Ramos (cell line): Measurements from ENCODE around the gene RELN.
"Not testable (repeated sequence)": the region's sequence is repeated elsewhere in the genome, so short reads cannot be mapped to it uniquely, and the experiment has no call there.

ENCODE experiments used
- in situ Hi-C: fragments of 300-500 bp; cut with MboI; formaldehyde crosslinking; loops from one replicate; pipeline ENCODE4 v1.14.3; 2022; ENCODE audit warnings: low sequenced_read_pairs; ENCODE audit not compliant: unreplicated experiment

RELN gene

DNA sequence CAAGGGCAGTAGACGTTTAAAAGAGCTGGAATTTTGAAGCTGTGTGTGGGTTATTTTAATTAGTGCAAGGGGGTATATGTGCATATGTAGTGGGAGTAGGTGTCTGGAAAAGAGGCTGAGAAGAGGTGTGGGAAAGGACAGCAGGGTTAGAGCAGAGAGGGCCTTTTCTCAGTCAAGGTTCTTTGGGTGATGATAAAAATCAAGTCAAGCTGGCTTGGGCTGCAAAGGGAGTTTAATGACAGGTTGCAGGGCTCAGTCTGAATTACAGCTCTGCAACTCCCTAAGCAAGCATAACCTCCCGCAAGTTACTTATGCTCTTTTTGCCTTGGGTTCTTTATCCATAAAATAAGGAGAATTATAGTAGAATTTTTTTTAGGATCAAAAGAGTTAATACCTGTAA, 83.5 kb downstream of the RELN start:
- in situ Hi-C loops, result no loop called here

DNA sequence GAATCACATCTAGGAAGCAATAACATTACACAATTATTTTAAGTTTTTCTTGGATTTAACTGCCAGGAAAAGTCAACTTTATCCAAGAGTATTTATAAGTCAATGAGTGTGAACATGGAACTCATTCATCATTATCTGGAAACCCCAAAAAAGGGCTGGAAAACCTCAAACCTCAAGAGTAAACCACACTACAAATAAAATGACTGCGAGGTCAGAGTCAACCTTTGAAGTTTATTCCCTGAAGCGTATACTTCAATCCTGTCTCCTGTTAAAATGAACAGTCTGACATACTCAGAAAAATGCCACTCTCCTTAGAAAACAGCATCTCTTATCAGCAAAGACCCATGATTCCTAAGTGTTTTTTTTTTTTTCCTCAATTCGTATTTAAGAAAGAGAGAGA, 86.5 kb downstream of the RELN start:
- in situ Hi-C loops, result no loop called here

DNA sequence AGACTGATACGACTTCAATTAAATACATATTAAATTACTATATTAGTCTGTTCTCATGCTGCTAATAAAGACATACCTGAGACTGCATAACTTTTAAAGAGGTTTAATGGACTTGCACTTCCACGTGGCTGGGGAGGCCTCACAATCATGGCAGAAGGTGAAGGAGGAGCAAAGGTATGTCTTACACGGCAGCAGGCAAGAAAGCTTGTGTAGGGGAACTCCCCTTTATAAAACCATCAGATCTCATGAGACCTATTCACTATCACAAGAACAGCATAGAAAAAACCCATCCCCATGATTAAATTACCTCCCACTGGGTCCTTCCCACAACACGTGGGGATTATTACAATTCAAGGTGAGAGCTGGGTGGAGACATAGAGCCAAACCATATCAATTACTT, 92.6 kb downstream of the RELN start:
- in situ Hi-C loops, result not testable (repeated sequence)

DNA sequence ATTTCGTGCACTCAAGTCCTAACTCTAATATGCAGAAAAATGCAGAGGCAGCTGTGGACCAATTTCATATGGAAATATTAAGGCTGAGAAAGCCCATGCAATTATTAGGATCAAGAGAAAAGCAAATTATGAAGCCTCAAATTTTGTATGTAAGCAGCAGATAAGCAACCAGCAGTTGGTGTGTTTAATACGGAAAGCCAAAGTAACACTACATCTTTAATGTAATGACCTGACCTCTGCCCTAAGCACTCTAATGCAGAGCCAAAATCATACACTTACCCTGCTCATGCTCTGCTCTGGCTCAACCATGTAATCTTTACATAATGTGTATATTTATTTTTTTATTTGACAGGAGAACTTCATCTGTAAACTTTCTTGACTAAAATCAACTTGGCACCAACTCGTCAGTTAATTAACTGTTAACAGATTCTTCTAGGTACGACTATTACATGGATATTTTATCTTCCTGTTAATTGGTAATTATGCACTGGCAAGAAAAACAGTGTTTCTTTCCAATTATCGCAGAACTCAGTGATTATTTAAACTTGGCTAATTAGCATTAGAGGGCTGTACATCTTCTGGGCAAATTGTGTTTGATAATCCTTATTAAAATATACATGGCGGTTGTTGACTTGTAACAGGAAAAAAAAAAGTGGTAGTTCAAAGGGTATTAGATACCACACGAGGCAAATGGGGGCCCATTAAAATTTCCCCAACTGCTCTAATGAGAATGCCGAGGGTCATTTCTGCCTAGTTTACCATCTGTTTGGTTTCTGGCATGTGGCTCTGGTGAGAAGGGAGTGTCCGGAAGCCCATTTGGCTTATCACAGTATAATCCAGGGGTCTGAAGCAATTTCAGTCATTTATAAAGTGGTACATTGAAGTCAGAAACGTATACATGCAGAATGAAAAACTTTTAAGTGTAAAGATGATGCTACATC, 94.5 kb downstream of the RELN start:
- in situ Hi-C loops, result no loop called here

DNA sequence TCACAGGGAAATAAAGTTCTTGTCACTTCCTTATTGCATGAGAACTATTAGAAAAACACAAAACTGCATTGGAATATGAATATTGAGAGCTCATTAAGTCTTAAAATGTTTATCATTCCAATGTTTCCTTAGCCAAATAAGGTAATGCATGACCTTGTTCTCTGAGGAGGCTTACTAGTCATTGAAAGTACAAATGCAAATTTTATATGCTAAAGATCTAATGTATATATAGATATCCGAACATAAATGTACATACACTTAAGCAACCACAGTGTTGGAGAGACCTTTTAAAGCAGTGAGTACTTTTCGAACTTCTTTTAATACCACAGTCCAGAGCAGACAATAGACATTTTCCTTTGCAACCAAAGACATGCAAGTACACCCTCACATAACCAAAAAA, 96.1 kb downstream of the RELN start:
- in situ Hi-C loops, result no loop called here

DNA sequence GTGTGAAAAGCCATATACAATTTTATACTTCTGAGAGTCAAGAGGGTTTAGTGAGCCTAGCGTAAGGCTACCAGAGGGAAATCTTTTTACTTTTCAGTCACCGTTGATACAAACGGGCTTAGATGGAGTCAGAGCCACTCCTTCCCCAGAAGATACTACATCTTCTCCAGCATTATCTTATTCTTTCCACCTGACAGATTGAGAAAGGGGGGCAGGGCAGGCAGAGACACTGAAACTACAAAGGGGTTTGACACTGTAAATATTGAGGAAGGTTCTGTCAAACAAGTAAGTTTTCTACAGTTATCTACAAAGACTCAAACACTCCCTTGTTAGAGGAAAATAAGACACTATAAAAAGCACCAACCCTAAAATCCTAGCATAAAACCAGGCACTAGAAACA, 100.0 kb downstream of the RELN start:
- in situ Hi-C loops, result no loop called here

DNA sequence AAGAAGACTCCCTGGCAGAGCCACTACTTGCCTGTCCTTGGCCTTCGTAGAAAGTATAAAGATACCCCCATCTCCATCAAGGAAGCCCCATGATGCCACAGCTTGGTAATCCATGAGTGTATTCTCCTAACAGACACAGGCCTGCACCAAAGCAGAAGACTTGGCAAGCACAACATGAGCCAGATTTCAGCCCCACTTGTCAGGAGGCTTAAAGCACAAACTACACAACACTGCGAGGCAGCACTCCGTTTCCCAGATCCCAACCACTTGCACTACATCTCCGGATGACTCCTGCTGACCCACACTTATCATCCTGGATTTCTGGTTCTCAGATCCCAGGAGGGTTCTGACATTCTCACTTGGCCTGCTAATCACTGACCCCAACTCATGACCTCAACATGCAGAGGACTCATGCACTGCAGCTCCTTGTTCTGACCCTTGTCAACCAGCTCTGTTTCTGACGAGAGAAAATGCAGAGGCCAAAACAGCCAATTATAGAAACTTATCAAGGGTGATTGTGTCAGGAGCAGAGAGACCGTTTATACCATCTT, 100.8 kb downstream of the RELN start:
- in situ Hi-C loops, result no loop called here

DNA sequence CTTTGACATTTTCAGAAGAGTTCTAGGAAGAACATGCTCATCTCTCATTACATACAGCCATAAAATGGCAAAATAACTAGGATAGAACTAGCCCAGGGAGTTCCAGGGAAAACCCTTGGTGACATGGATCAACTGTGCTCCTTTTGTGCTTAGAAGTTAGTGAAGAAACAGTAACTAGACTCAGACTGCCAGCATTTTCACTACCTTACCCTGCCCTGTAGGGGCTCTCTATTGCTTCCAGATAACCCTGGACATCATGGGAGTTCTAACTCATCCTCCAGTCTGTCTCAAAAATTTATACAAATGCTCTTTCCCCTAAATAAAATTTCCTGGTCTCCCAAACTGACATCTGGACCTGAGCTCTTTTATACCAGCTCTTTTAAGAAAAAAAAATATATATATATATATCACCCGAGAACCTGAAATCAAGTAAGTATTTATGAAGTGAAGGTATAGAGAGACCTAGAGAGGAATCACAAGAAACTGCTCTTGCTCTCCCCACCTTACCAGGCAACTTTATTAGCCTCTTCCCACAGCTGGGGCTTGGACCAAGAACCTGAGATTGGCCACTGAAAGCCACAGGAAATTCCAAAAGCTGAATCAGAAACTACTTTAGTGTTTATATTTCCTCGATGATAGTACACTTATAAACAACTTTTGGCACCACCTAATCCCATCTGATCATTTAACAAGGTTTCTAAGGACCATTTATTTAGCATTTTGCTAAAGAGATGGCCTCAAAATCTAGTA, 101.4 kb downstream of the RELN start:
- in situ Hi-C loops, result no loop called here

DNA sequence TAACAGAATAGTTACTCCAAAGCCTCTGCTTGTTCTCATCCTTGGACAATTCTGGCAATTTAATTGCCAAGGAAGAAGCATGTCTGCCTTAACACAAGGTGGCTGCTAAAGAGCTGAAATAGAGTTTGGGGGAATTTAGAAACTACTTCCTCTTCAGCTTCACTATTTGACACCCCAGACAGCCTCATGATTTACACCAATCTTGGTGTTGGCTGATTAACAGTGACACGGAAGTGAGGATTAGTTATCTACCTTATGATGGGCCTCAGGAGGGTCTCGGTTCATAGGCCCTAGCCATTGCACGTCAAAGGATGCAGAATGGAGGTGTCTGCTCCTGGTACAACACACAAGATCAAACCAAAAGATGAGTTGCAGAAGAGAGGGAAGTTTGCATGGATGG, 102.4 kb downstream of the RELN start:
- in situ Hi-C loops, result no loop called here

DNA sequence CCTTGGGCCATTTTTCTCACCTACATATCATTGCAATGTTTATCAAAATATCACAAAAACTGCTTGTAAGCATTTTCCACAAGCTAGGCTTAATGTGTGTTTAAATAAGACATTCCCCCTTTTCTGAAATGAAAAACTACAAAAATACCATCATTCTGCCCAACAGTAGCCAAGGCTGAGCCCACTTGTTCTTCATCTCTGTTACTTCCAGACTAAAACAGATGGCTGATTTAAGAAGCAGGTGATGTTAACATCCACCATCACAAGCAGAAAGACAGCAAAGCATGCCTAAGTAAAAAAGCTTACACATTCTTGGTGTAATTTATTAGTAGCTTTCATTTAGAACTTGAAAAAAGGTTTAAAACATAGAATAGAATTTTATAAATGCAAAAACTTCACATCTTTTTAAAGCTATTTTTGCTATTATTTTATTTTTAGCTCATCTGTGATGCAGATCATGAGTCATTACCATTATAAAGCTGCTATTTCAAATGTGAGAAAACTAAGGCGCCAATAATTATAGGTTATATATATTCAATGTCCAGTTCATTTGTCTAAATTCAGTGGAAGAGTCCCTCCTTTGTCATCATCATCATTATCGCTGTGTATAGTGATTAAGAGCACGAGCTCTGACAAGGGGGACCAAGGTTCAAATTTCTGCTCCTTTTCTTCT, 109.4 kb downstream of the RELN start:
- in situ Hi-C loops, result no loop called here

DNA sequence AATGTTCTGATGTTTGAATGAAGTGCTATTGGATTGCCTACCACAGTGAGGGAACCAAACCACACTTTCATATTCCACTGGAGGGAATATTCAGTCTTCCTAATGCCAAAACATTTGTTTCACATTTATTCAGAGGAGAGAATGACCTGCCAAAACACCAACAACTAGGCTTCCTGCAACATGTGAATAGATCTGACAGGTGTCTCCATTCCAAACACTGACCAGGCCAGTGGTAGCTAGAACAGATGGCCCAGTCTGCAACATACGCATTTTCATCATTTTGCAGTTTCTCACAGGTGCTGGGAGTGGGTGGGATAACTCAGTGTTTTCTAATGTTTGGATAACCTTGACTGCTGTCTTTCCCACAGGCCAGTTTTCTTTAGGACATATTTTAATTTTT, 110.0 kb downstream of the RELN start:
- in situ Hi-C loops, result no loop called here

DNA sequence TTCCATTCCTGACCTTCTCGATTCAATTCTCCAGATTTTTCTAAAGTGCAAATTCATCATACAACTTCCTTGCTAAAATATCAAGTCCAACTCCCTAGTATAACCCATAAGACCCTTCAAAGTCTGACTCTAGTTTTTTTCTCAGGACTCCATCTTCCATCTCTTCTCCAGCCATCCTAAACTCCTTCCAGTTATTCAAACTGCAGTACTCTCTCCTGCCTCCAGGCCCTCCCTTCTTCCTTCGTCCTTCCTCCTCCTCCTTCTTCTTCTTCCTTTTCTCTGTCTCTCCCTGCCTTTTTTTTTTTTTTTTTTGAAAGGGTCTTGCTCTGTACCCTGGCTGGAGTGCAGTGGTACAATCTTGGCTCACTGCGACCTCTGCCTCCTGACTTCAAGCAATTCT, 111.9 kb downstream of the RELN start:
- in situ Hi-C loops, result no loop called here

DNA sequence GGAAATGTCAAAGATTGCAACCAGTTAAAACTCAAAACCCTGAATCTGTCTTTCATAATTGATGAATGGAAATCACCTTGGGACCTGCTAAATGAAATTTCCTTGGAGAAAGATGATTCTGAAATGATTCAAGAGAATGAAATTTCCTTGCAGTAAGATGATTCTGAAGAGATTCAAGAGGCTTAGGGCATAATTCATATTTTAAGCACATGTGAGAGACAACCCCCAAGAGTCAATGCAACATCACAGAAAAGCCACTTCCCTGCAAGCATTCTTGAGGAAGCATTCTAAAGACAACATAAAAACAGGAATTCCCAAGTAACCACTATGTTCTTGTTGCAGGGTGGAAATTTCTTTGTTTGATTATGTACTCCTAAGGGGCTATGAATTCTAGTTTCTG, 113.7 kb downstream of the RELN start:
- in situ Hi-C loops, result no loop called here

DNA sequence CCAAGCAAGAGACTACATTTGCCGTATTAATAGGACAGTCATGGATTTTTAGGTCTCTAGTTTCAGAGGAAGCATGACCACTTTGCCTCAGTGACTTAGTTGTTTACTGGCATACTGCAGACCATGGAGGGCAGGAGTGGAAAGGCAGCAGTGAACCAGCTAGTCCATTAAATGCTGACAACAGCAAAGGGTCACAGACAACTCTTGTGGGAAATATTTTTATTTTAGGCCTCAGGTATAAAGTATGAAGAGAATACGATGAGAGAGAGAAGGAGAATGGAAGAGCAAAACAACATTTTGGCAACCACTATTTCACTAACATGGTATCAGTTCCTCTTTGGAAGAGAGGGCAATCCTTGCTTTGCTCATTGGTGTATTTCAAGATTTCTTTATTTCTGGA, 118.0 kb downstream of the RELN start:
- in situ Hi-C loops, result no loop called here

DNA sequence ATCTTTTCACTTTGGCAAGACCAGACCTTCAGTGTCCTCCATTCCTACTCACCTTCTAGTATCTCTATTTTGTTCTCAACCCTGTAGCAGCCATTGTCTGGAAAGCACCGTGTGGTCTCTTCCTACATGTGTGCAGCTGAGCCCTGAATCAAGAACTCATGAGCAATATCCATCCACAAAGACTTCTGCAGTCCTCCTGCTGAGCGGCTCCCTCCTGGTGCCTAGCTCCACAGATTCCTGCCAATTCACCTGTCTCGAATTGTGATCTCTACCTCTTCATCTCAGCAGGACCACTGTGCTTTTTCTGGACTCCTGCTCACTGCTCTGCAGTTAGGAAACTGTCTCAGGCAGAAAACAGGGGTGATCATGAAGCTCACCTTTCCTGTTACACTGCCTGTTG, 118.8 kb downstream of the RELN start:
- in situ Hi-C loops, result no loop called here

DNA sequence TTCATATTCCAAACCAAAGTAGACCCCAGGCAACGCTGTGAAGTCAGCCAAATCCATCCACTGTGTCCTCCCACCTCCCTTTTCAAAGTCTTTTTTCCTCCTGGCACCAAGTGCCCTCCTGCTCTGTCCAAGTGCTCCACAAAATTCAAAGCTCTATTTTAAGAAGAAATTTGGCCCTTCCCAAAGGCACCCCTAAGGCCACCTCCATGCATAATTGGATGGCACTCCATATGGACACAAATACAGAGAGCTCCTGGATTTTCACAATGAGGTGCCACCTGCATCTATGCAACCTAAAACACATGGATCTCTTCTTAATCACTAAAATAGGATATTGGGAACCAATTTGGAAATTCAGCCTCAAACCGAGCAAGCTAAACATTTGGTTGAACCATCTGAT, 121.6 kb downstream of the RELN start:
- in situ Hi-C loops, result no loop called here

DNA sequence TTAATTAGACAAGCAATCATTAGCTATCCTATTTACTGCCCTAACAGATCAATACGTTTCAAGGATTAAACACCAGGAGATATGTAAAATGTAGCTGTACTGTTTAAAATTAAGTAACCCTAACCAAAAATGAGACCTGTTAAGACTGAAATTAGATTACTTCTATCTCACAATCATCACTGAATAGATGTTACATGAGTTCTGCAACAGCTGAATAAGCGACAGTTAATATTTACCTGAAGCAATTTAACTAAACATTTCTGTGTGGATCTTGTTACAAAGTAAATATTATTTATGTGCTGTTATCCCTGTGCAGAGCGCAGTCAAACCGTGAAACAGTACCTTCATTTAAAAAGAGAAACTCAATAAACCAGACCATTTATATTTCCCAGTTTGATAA, 122.5 kb downstream of the RELN start:
- in situ Hi-C loops, result no loop called here

DNA sequence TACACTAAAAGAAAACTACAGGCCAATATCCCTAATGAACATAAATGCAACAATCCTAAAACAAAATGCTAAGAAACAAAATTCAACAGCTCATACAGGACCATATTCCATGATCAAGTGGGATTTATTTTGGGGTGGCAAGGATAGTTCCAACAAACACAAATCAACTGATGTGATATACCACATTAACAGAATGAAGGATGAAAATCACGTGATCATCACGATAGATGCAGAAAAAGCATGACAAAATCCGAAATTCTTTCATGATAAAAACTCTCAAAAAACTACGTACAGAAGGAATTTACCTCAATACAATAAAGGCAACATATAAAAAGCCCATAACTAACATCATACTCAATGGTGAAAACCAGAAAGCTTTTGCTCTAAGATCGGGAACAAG, 124.0 kb downstream of the RELN start:
- in situ Hi-C loops, result no loop called here

DNA sequence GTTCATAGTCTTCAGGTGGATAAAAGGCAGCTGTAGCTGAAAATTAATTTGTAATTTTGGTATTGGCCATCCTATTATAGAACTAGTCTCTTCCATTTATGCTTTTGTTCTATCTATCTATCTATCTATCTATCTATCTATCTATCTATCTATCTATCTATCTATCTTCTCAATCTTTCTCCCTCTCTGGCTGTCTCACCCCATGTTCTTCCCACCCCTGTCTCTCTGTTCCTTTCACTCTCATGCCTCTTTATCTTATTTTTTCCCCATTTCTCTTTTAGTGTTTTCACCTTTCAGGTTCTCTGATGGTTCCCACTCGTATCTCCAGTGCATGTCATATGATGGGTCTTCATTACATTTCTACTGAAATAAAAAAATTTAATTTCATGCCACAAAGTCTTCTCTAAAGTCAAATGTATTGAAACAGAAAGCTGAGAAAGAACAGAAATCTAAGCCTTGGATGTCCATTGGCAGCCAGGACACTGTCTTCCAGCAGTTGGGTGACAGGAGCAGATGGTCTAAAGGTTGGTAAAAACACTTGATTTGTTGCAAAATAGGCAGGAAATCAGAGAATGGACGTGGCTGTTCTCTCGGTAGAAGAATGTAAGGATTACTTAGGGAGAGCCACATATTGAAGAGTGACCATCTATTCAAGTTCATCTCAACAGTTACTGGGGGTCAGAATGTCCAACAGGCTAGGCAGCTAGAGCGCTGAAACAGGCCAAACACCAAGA, 127.0 kb downstream of the RELN start:
- in situ Hi-C loops, result no loop called here

DNA sequence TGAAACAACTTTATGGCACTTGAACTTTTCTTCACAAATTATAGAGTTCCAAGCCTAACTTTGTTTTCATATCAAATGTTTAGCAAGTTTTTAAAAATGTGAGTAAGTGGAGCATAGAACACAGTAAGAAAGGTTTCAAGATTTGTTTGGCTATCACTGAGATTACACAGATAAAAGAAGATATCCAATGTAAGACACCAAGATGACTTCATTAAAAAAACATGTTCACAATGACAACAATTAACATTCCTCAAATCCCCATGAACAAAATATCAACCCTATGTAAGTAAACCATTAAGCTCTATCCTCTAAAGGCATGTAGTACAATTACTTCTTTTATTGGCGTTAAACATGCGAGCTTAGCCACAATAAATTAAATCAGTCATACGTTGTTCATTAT, 129.7 kb downstream of the RELN start:
- in situ Hi-C loops, result no loop called here
